ENCODE results near the gene MAST4. TPM values are rescaled to one million over a fixed set of nuclear protein-coding genes. Genes with fewer than 3 reads are reported as not detected.

The MAST4 gene
- total RNA-seq, 2 donors from 2014 or later = 11.0 to 11.5 TPM

- H3K36me3 Mint-ChIP-seq (ENCODE audit: low read depth) = no peaks in the 10 kb centered on the region
Measured at GRCh38 chr5:67197536-67197935, 601.3 kb downstream of the MAST4 start.

DNA sequence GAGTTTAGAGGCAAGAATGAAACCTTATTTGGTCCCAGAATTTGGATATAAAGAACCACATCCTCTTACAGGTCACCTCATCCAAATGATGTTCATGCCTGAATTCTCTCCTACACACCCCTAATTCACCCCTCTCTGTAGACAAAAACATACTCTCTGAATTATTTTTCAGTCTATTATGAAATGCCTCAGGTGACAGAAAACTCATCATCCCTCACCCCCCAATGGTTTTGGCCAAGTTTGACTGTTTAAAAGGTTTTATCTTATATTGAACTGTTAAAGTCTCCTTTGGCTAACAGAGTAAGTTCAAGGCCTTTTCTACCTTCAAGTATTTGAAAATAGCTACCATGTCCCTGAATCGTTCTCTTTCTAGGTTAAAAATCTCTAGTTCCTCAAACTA, 602.7 kb downstream of the MAST4 start:
- H3K4me3 Mint-ChIP-seq = no peak overlapping the region
- Histone ChIP-seq H3K4me1 (ENCODE audit: control insufficient read depth, insufficient read depth, low read length) (no peaks in the 10 kb centered on the region), H3K4me3 (ENCODE audit: low read length) (no peak overlapping the region), H3K9me3 (ENCODE audit: control insufficient read depth, low read length) (peaks cover 6% of the 10 kb centered on the region), H3K36me3 (ENCODE audit: control insufficient read depth, insufficient read depth, low read length) (no peaks in the 10 kb centered on the region), H3K9ac (ENCODE audit: extremely low read depth, low read length, poor library complexity, severe bottlenecking) (no peak overlapping the region), H3K27ac (ENCODE audit: low read depth, low read length) (no peak overlapping the region), H3K27me3 (ENCODE audit: control insufficient read depth, insufficient read depth, low read length, poor library complexity, severe bottlenecking) (no peaks in the 10 kb centered on the region)
- no peaks in the 10 kb centered on the region for H3K36me3 Mint-ChIP-seq (ENCODE audit: low read depth)
- peaks cover 9% of the 10 kb centered on the region for H3K9me3 Mint-ChIP-seq
- DNase-seq = no peak
- H3K27ac Mint-ChIP-seq = no peak overlapping the region
- H3K4me1 Mint-ChIP-seq = no peaks in the 10 kb centered on the region
- no peaks in the 10 kb centered on the region for H3K27me3 Mint-ChIP-seq (ENCODE audit: insufficient read depth)
- TF ChIP-seq CTCF (conservative IDR thresholded peaks at IDR 0.05) = no peak
- 78 to 82% methylated on average over 1 of the region's 1 CpG for WGBS, 2 experiments (ENCODE audit: insufficient coverage in 1 of 2, insufficient read length in 1 of 2)

More at GRCh38 chr5:67197536-67197935, 601.3 kb downstream of the MAST4 start:
- Mint-ChIP-seq H3K4me3 (no peak overlapping the region), H3K27ac (no peak overlapping the region), H3K9me3 (peaks cover 14% of the 10 kb centered on the region), H3K27me3 (ENCODE audit: insufficient read depth) (no peaks in the 10 kb centered on the region), H3K4me1 (no peaks in the 10 kb centered on the region)
- Histone ChIP-seq H3K4me3 (ENCODE audit: low read length) (no peak overlapping the region), H3K27ac (ENCODE audit: low read depth, low read length) (no peak overlapping the region), H3K9ac (ENCODE audit: extremely low read depth, low read length, poor library complexity, severe bottlenecking) (no peak overlapping the region), H3K4me1 (ENCODE audit: control insufficient read depth, insufficient read depth, low read length) (no peaks in the 10 kb centered on the region), H3K27me3 (ENCODE audit: control insufficient read depth, insufficient read depth, low read length, poor library complexity, severe bottlenecking) (no peaks in the 10 kb centered on the region), H3K36me3 (ENCODE audit: control insufficient read depth, insufficient read depth, low read length) (no peaks in the 10 kb centered on the region), H3K9me3 (ENCODE audit: control insufficient read depth, low read length) (peaks cover 10% of the 10 kb centered on the region)
- DNase-seq = no peak
- no CpG with 5 or more reads among the region's 1 CpG for WGBS, 2 experiments (ENCODE audit: insufficient coverage in 1 of 2, insufficient read length in 1 of 2)
- TF ChIP-seq CTCF (conservative IDR thresholded peaks at IDR 0.05) = no peak

- H3K9me3 Mint-ChIP-seq = peaks cover 9% of the 10 kb centered on the region
- DNase-seq = no peak
- no peak overlapping the region for H3K4me3 ChIP-seq (ENCODE audit: low read length)
- no peaks in the 10 kb centered on the region for H3K4me1 Mint-ChIP-seq
- H3K4me1 ChIP-seq (ENCODE audit: control insufficient read depth, insufficient read depth, low read length) = no peaks in the 10 kb centered on the region
- H3K27me3 Mint-ChIP-seq (ENCODE audit: insufficient read depth) = no peaks in the 10 kb centered on the region
- peaks cover 6% of the 10 kb centered on the region for H3K9me3 ChIP-seq (ENCODE audit: control insufficient read depth, low read length)
- H3K27ac Mint-ChIP-seq = no peak overlapping the region
- H3K4me3 Mint-ChIP-seq = no peak overlapping the region
- H3K9ac ChIP-seq (ENCODE audit: extremely low read depth, low read length, poor library complexity, severe bottlenecking) = no peak overlapping the region
- no peak for TF ChIP-seq CTCF (conservative IDR thresholded peaks at IDR 0.05)
- no peak overlapping the region for H3K27ac ChIP-seq (ENCODE audit: low read depth, low read length)
- H3K36me3 Mint-ChIP-seq (ENCODE audit: low read depth) = no peaks in the 10 kb centered on the region
- no peaks in the 10 kb centered on the region for H3K36me3 ChIP-seq (ENCODE audit: control insufficient read depth, insufficient read depth, low read length)
- H3K27me3 ChIP-seq (ENCODE audit: control insufficient read depth, insufficient read depth, low read length, poor library complexity, severe bottlenecking) = no peaks in the 10 kb centered on the region
Measured at GRCh38 chr5:67199859-67200258, 603.7 kb downstream of the MAST4 start.

All from endodermal cell (in vitro differentiated cells).